Left ventricle myocardium inferior (tissue), 1 donor: ENCODE data around the gene SEZ6L2. TPM values are rescaled to one million over a fixed set of nuclear protein-coding genes. Genes with fewer than 3 reads are reported as not detected.

Experiments
- DNase-seq: peaks from one replicate; pipeline ENCODE4 v3.0.0-alpha.2; 2020
- H3K27ac ChIP-seq: fragments of 200-600 bp; replicated peaks from 2 replicates; pipeline ENCODE4 v1.8.0; 2021
- H3K27me3 ChIP-seq: fragments of 200-600 bp; 2 replicates; pipeline ENCODE4 v1.8.0; 2021; ENCODE audit warnings: low read depth
- H3K36me3 ChIP-seq: fragments of 200-600 bp; 2 replicates; pipeline ENCODE4 v1.8.0; 2021
- H3K4me1 ChIP-seq: fragments of 200-600 bp; 2 replicates; pipeline ENCODE4 v1.8.0; 2021
- H3K4me3 ChIP-seq: fragments of 200-600 bp; 2 replicates; pipeline ENCODE4 v1.8.0; 2021; ENCODE audit warnings: mild to moderate bottlenecking, moderate library complexity
- H3K9me3 ChIP-seq: fragments of 200-600 bp; replicated peaks from 2 replicates; pipeline ENCODE4 v1.8.0; 2021
- intact Hi-C: fragments of 100-400 bp; cut with micrococcal nuclease; formaldehyde crosslinking; loops from one replicate; pipeline ENCODE4 v1.11.0; 2022
- total RNA-seq: library from RNA; stranded (reverse); fragmentation: NEBNext Ultra II Directional; extraction: Animal tissue kit (Norgen Biotek cat#: 25700); gene quantifications from one replicate; pipeline ENCODE4 v1.2.1, GENCODE V29; 2021
- TF ChIP-seq, protein P1 (sequence below): fragments of 200-600 bp; IDR thresholded peaks from 2 replicates; pipeline ENCODE4 v1.8.0; 2021; ENCODE audit warnings: antibody characterized with exemption, mild to moderate bottlenecking, borderline replicate concordance
- donor health status: DM: no; HTN: yes; CAD: no; lungs with severe emphysema.

SEZ6L2 gene
- total RNA-seq, 1 donor from 2014 or later: 0.38 TPM

DNA sequence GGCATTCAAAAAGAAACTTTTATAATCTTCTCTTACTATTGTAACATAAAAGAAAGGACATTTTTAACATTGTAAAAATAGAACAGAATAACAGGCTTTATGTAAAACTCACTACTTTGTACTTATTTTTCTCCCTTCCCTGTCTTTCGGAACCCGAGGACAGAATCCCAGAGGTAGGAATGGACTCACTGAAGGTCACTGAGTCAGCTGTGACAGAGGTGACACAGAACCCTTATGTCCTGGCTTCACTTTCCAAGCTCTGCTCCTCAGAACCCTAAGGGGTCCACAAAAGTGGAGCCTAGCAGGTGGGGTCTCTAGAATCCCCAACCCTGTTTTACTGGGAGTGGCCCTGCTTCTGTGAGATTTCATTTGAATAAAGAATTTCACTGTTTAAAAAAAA lies 23.0 kb upstream of the SEZ6L2 start:
- TF ChIP-seq, protein P1, sequence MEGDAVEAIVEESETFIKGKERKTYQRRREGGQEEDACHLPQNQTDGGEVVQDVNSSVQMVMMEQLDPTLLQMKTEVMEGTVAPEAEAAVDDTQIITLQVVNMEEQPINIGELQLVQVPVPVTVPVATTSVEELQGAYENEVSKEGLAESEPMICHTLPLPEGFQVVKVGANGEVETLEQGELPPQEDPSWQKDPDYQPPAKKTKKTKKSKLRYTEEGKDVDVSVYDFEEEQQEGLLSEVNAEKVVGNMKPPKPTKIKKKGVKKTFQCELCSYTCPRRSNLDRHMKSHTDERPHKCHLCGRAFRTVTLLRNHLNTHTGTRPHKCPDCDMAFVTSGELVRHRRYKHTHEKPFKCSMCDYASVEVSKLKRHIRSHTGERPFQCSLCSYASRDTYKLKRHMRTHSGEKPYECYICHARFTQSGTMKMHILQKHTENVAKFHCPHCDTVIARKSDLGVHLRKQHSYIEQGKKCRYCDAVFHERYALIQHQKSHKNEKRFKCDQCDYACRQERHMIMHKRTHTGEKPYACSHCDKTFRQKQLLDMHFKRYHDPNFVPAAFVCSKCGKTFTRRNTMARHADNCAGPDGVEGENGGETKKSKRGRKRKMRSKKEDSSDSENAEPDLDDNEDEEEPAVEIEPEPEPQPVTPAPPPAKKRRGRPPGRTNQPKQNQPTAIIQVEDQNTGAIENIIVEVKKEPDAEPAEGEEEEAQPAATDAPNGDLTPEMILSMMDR: no peak
- no peak overlapping the region for H3K27ac ChIP-seq
- peaks cover 40% of the 10 kb centered on the region for H3K36me3 ChIP-seq
- H3K4me1 ChIP-seq: peaks cover 33% of the 10 kb centered on the region
- intact Hi-C loops: no loop called here
- no peak overlapping the region for H3K4me3 ChIP-seq
- no peaks in the 10 kb centered on the region for H3K27me3 ChIP-seq
- H3K9me3 ChIP-seq: no peaks in the 10 kb centered on the region
- no peak for DNase-seq

DNA sequence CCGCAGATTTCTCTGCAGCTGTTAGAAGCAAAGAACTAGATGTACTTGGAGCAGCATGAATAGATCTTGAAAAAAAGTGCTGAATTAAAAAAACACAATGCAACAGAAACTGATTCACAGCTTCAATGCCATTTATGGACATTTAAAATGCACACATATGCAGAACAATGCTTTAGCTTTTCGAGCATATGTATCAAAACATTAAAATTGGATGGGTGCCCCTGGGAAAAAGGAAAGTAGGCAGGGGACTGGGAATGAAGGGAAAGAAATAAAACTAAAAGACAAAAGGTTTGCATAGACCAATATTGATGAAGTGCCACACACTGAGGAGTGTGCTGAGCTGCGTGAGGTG lies 21.7 kb upstream of the SEZ6L2 start:
- H3K4me1 ChIP-seq: peaks cover 22% of the 10 kb centered on the region
- H3K4me3 ChIP-seq: no peak overlapping the region
- DNase-seq: no peak
- intact Hi-C loops: no loop called here
- H3K27ac ChIP-seq: no peak overlapping the region
- no peaks in the 10 kb centered on the region for H3K27me3 ChIP-seq
- peaks cover 40% of the 10 kb centered on the region for H3K36me3 ChIP-seq
- TF ChIP-seq, protein P1: no peak
- H3K9me3 ChIP-seq: no peaks in the 10 kb centered on the region

DNA sequence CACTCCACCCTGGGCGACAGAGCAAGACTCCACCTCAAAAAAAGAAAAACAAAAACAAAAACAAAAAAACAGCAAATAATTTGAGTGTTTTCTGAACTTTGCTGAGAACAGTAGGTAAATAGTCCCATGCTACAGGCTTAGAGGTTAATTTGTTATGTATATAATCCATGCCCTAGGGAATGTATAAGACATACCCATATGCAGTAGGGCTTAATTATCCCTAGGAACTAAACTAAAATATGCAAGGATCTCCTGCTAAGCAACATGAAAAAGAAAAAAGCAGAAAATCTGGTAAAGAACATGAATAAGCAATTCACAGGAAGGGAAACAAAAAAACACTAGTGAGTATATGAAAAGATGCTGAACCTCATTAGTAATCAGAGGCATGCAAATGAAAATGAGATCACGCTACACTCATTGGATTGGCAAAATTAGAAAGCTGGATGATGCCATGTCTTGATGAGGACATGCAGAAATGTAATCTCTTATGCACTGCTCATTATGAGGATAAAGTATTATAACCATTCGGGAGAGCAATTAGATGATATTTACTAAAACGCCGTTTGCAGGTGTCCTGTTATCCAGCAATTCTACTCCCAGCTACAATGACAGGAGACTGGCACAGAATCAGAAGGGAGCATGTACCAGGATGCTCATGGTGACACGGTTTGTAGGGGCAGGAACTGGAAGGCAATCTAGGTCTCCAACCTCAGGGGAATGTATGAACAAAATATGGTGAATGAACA lies 21.1 kb upstream of the SEZ6L2 start:
- intact Hi-C loops: no loop called here
- H3K36me3 ChIP-seq: peaks cover 46% of the 10 kb centered on the region

DNA sequence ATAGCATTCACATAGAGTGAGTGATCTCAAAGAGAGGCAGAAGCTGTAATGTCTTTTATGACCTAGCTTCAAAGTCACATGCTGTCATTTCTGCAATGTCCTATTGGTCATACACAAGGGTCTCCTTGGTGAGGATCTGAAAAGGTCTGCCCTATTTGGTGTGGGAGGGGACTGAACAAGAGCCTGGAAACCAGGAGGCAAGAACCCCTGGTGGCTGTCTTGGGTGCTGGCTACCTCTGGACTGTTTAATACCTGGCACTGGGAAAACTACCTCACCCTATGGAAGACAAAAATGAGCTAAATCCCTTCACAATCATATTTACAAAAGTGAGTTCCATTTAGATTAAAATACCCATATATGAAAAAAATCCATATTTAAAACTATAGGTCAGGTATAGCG lies 17.6 kb upstream of the SEZ6L2 start:
- H3K27ac ChIP-seq: no peak overlapping the region
- no peaks in the 10 kb centered on the region for H3K4me1 ChIP-seq
- TF ChIP-seq, protein P1: no peak
- no peaks in the 10 kb centered on the region for H3K27me3 ChIP-seq
- H3K9me3 ChIP-seq: no peaks in the 10 kb centered on the region
- intact Hi-C loops: no loop called here
- peaks cover 39% of the 10 kb centered on the region for H3K36me3 ChIP-seq
- no peak for DNase-seq
- no peak overlapping the region for H3K4me3 ChIP-seq

More for the DNA sequence above, 21.1 kb upstream of the SEZ6L2 start:
- no peak for DNase-seq
- Histone ChIP-seq H3K9me3 (no peaks in the 10 kb centered on the region), H3K27ac (no peak overlapping the region), H3K4me3 (no peak overlapping the region), H3K4me1 (peaks cover 16% of the 10 kb centered on the region), H3K27me3 (no peaks in the 10 kb centered on the region)
- TF ChIP-seq, protein P1: no peak

DNA sequence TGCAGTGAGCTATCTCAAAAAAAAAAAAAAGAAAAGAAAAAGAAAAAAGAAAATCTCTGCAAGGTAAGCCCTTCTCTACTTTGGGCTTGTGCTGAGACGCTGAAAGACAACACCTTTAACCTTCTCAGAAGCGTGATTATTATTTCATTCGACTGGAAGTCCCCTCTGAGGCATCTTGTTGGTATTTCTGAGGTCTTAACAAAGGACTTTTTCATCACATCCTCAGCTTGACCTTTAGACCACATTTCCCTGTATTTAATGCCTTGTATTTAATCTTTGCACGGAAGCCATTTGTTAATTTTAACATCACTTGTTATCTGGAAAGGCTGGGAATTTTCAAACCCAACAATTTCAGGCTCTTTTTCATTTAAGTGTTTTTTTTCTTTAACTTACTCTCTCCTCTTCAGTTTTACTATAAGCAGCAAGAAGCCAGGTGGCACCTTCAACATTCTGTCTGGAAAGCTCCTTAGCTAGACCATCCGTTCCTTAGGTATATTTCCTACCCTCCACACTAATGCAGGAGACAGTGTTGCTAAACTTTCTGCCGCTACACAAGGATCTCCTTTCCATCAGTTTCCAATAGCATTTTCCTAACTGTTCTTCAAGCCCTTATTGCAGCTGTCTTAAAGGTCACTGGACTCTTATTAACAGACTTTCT lies 16.4 kb upstream of the SEZ6L2 start:
- no peak overlapping the region for H3K4me3 ChIP-seq
- TF ChIP-seq, protein P1: no peak
- peaks cover 37% of the 10 kb centered on the region for H3K36me3 ChIP-seq
- intact Hi-C loops: no loop called here
- no peaks in the 10 kb centered on the region for H3K4me1 ChIP-seq
- H3K27me3 ChIP-seq: no peaks in the 10 kb centered on the region
- DNase-seq: no peak
- H3K27ac ChIP-seq: no peak overlapping the region
- no peaks in the 10 kb centered on the region for H3K9me3 ChIP-seq
